GM12878 (cell line): ENCODE measurements around the gene SMAD9. TPM values are rescaled to one million over a fixed set of nuclear protein-coding genes. Genes with fewer than 3 reads are reported as not detected.

Source experiments
- BCL3 ChIP-seq: IDR thresholded peaks from 2 replicates; pipeline ENCODE4 v1.6.1; 2011; ENCODE audit warnings: borderline replicate concordance, low read depth, mild to moderate bottlenecking, moderate library complexity, low read length; ENCODE audit not compliant: insufficient read depth, poor library complexity, severe bottlenecking
- CBX5 ChIP-seq: sonication (generic); IDR thresholded peaks from 2 replicates; pipeline ENCODE4 v1.6.1; 2016; ENCODE audit warnings: low read depth, moderate library complexity, mild to moderate bottlenecking, inconsistent platforms
- CHD2 ChIP-seq: IDR thresholded peaks from 2 replicates; pipeline ENCODE4 v1.6.1; 2011; ENCODE audit warnings: low read depth, low read length, improper control_type of control experiment, borderline replicate concordance
- EGR1 ChIP-seq, 2 experiments: IDR thresholded peaks; 1 replicate in 1 of 2; 2 replicates in 1 of 2; pipeline ENCODE4 v1.6.1; 2011 to 2012; ENCODE audit warnings: low read depth in 2 of 2, low read length in 2 of 2, borderline replicate concordance in 1 of 2, mild to moderate bottlenecking in 1 of 2, moderate library complexity in 1 of 2
- NKRF ChIP-seq: fragments of 450-650 bp; conservative IDR thresholded peaks from 2 replicates; pipeline ENCODE4 v1.6.1; 2017; ENCODE audit warnings: mild to moderate bottlenecking, moderate library complexity
- PAX8 ChIP-seq: fragments of 450-650 bp; IDR thresholded peaks from 2 replicates; pipeline ENCODE4 v1.6.1; 2017; ENCODE audit warnings: mild to moderate bottlenecking, moderate library complexity
- SREBF2 ChIP-seq: IDR thresholded peaks from 2 replicates; pipeline ENCODE4 v1.6.1; 2012; ENCODE audit warnings: mild to moderate bottlenecking, low read length
- SRF ChIP-seq, 2 experiments: IDR thresholded peaks; 2 replicates each; pipeline ENCODE4 v1.6.1; 2011; ENCODE audit warnings: low read depth in 2 of 2, low read length in 2 of 2, mild to moderate bottlenecking in 1 of 2, moderate library complexity in 1 of 2
- TAF1 ChIP-seq: IDR thresholded peaks from 2 replicates; pipeline ENCODE4 v1.6.1; 2011; ENCODE audit warnings: mild to moderate bottlenecking, low read depth, low read length, borderline replicate concordance
- TARDBP ChIP-seq: IDR thresholded peaks from 2 replicates; pipeline ENCODE4 v1.6.1; 2016; ENCODE audit warnings: borderline replicate concordance
- USF1 ChIP-seq: IDR thresholded peaks from 2 replicates; pipeline ENCODE4 v1.6.1; 2011; ENCODE audit warnings: borderline replicate concordance, low read depth, mild to moderate bottlenecking, moderate library complexity, mixed read lengths, low read length; ENCODE audit not compliant: insufficient read depth; ENCODE audit errors: extremely low read length
- USF2 ChIP-seq: IDR thresholded peaks from 2 replicates; pipeline ENCODE4 v1.6.1; 2011; ENCODE audit warnings: low read depth, low read length, improper control_type of control experiment, borderline replicate concordance
- ZNF24 ChIP-seq: fragments of 450-650 bp; IDR thresholded peaks from 2 replicates; pipeline ENCODE4 v1.6.1; 2017; ENCODE audit warnings: antibody characterized with exemption, mild to moderate bottlenecking
- ZNF592 ChIP-seq: fragments of 450-650 bp; IDR thresholded peaks from 2 replicates; pipeline ENCODE4 v1.6.1; 2017; ENCODE audit warnings: mild to moderate bottlenecking, moderate library complexity
- polyA plus RNA-seq, 11 experiments: library from polyadenylated mRNA; depleted of rRNA in 4 of 11; unstranded in 6 of 11; stranded (reverse) in 5 of 11; fragments of >200 nt; fragmentation: Nextera tagmentation in 4 of 11; fragmentation: Illumina TruSeq in 1 of 11; extraction: Ambion mirVana in 4 of 11; extraction: Trizol in 1 of 11; gene quantifications; 1 replicate in 1 of 11; 2 replicates in 10 of 11; pipeline versions ENCODE4 v1.2.1 to v1.2.3, GENCODE V29; 2011 to 2016; ENCODE audit warnings: inconsistent platforms in 2 of 11, missing spikeins in 2 of 11, low read depth in 1 of 11
- total RNA-seq, 4 experiments: library from RNA; depleted of rRNA in 3 of 4; stranded (reverse); fragments of >200 nt in 3 of 4; fragmentation: Illumina TruSeq in 1 of 4; extraction: Trizol in 1 of 4; gene quantifications; 2 replicates each; pipeline versions ENCODE4 v1.2.1 to v1.2.3, GENCODE V29; 2013 to 2021

The SMAD9 gene
- total and polyA plus RNA-seq, 10 of the 15 experiments (the other 5 are each of a cell fraction or from before 2014, with no cell fraction given): 0.22 to 0.69 (median 0.42) TPM; not detected in 6

GRCh38 chr13:36818804-36819738, 101.0 kb downstream of the SMAD9 start, which contains the start of gene RFXAP (continued):
- TF ChIP-seq TAF1 (no peak), SRF (IDR thresholded peaks at IDR 0.05; ENCODE audit: low read depth in 2 of 2, low read length in 2 of 2) (no peak), USF1 (no peak), ZNF592 (0 out of 2 replicates have a peak, but pooled peaks have one; percentile 25), TARDBP (no peak), USF2 (no peak), CBX5 (no peak), ZNF24 (no peak), SREBF2 (no peak), EGR1 (IDR thresholded peaks at IDR 0.05; ENCODE audit: borderline replicate concordance in 1 of 2, low read depth in 2 of 2, low read length in 2 of 2) (peak in 1 of 2 experiments; percentile 11; a peak in 1 of 3 replicates), CHD2 (peak; percentile 19; the same call in 1 of the 2 replicates), BCL3 (no peak), NKRF (peak; percentile 74), PAX8 (no peak)
